ENCODE measurements around the gene RBM19.
"Not testable (repeated sequence)": the region's sequence is repeated elsewhere in the genome, so short reads cannot be mapped to it uniquely, and the experiment has no call there.

Gene RBM19

GRCh38 chr12:113914806-113915205, 51.3 kb downstream of the RBM19 start:
- Histone ChIP-seq H3K4me1 (ENCODE audit: insufficient read depth, low read length) (no peaks in the 10 kb centered on the region), H3K9ac (ENCODE audit: low read depth, low read length) (no peak overlapping the region), H3K9me3 (ENCODE audit: control insufficient read depth, insufficient read depth, low read length) (no peaks in the 10 kb centered on the region), H3K36me3 (ENCODE audit: insufficient read depth, low read length) (peaks cover 3% of the 10 kb centered on the region)

GRCh38 chr12:113914176-113914575, 51.9 kb downstream of the RBM19 start:
- Histone ChIP-seq H3K36me3 (ENCODE audit: insufficient read depth, low read length) (peaks cover 3% of the 10 kb centered on the region), H3K9me3 (ENCODE audit: control insufficient read depth, insufficient read depth, low read length) (no peaks in the 10 kb centered on the region), H3K9ac (ENCODE audit: low read depth, low read length) (no peak overlapping the region), H3K4me1 (ENCODE audit: insufficient read depth, low read length) (no peaks in the 10 kb centered on the region)

- Histone ChIP-seq H3K9me3 (ENCODE audit: control insufficient read depth, insufficient read depth, low read length) (no peaks in the 10 kb centered on the region), H3K4me1 (ENCODE audit: insufficient read depth, low read length) (no peaks in the 10 kb centered on the region), H3K9ac (ENCODE audit: low read depth, low read length) (no peak overlapping the region), H3K36me3 (ENCODE audit: insufficient read depth, low read length) (peaks cover 3% of the 10 kb centered on the region)
Observed at GRCh38 chr12:113912760-113913329, 53.3 kb downstream of the RBM19 start.

GRCh38 chr12:113911971-113912759, 54.0 kb downstream of the RBM19 start:
- Histone ChIP-seq H3K9ac (ENCODE audit: low read depth, low read length) (no peak overlapping the region), H3K36me3 (ENCODE audit: insufficient read depth, low read length) (peaks cover 3% of the 10 kb centered on the region), H3K9me3 (ENCODE audit: control insufficient read depth, insufficient read depth, low read length) (no peaks in the 10 kb centered on the region), H3K4me1 (ENCODE audit: insufficient read depth, low read length) (no peaks in the 10 kb centered on the region)

- Histone ChIP-seq H3K9ac (ENCODE audit: low read depth, low read length) (no peak overlapping the region), H3K9me3 (ENCODE audit: control insufficient read depth, insufficient read depth, low read length) (no peaks in the 10 kb centered on the region), H3K4me1 (ENCODE audit: insufficient read depth, low read length) (no peaks in the 10 kb centered on the region), H3K36me3 (ENCODE audit: insufficient read depth, low read length) (peaks cover 3% of the 10 kb centered on the region)
Observed at GRCh38 chr12:113910751-113911272, 55.3 kb downstream of the RBM19 start.

- H3K36me3 ChIP-seq (ENCODE audit: insufficient read depth, low read length): peaks cover 3% of the 10 kb centered on the region
- H3K4me1 ChIP-seq (ENCODE audit: insufficient read depth, low read length): no peaks in the 10 kb centered on the region
- no peaks in the 10 kb centered on the region for H3K9me3 ChIP-seq (ENCODE audit: control insufficient read depth, insufficient read depth, low read length)
- no peak overlapping the region for H3K9ac ChIP-seq (ENCODE audit: low read depth, low read length)
Observed at GRCh38 chr12:113909776-113910420, 56.2 kb downstream of the RBM19 start.

- peaks cover 3% of the 10 kb centered on the region; the same call in 1 of the 2 replicates for H3K36me3 ChIP-seq (ENCODE audit: insufficient read depth, low read length)
- no peaks in the 10 kb centered on the region for H3K4me1 ChIP-seq (ENCODE audit: insufficient read depth, low read length)
- H3K9me3 ChIP-seq (ENCODE audit: control insufficient read depth, insufficient read depth, low read length): no peaks in the 10 kb centered on the region
- H3K9ac ChIP-seq (ENCODE audit: low read depth, low read length): no peak overlapping the region
Observed at GRCh38 chr12:113908584-113909100, 57.5 kb downstream of the RBM19 start.

GRCh38 chr12:113907446-113908180, 58.5 kb downstream of the RBM19 start:
- Histone ChIP-seq H3K9me3 (ENCODE audit: control insufficient read depth, insufficient read depth, low read length) (no peaks in the 10 kb centered on the region), H3K4me1 (ENCODE audit: insufficient read depth, low read length) (no peaks in the 10 kb centered on the region), H3K36me3 (ENCODE audit: insufficient read depth, low read length) (peaks cover 3% of the 10 kb centered on the region), H3K9ac (ENCODE audit: low read depth, low read length) (no peak overlapping the region)

- Histone ChIP-seq H3K4me1 (ENCODE audit: insufficient read depth, low read length) (no peaks in the 10 kb centered on the region), H3K9me3 (ENCODE audit: control insufficient read depth, insufficient read depth, low read length) (no peaks in the 10 kb centered on the region), H3K36me3 (ENCODE audit: insufficient read depth, low read length) (peaks cover 3% of the 10 kb centered on the region), H3K9ac (ENCODE audit: low read depth, low read length) (no peak overlapping the region)
Observed at GRCh38 chr12:113906411-113907200, 59.5 kb downstream of the RBM19 start.

GRCh38 chr12:113905829-113906228, 60.3 kb downstream of the RBM19 start:
- Histone ChIP-seq H3K9me3 (ENCODE audit: control insufficient read depth, insufficient read depth, low read length) (no peaks in the 10 kb centered on the region), H3K9ac (ENCODE audit: low read depth, low read length) (no peak overlapping the region), H3K4me1 (ENCODE audit: insufficient read depth, low read length) (no peaks in the 10 kb centered on the region), H3K36me3 (ENCODE audit: insufficient read depth, low read length) (no peaks in the 10 kb centered on the region; the same call in 1 of the 2 replicates)

GRCh38 chr12:113903381-113903863, 62.7 kb downstream of the RBM19 start:
- no peaks in the 10 kb centered on the region; the same call in 1 of the 2 replicates for H3K36me3 ChIP-seq (ENCODE audit: insufficient read depth, low read length)
- H3K9ac ChIP-seq (ENCODE audit: low read depth, low read length): no peak overlapping the region
- H3K9me3 ChIP-seq (ENCODE audit: control insufficient read depth, insufficient read depth, low read length): no peaks in the 10 kb centered on the region
- peaks cover 14% of the 10 kb centered on the region for H3K4me1 ChIP-seq (ENCODE audit: insufficient read depth, low read length)

- H3K9ac ChIP-seq (ENCODE audit: low read depth, low read length); H3K9me3 ChIP-seq (ENCODE audit: control insufficient read depth, insufficient read depth, low read length); H3K36me3 ChIP-seq (ENCODE audit: insufficient read depth, low read length): not testable (repeated sequence)
- peaks cover 20% of the 10 kb centered on the region for H3K4me1 ChIP-seq (ENCODE audit: insufficient read depth, low read length)
Observed at GRCh38 chr12:113901319-113901718, 64.8 kb downstream of the RBM19 start.

- H3K9ac ChIP-seq (ENCODE audit: low read depth, low read length): no peak overlapping the region
- no peaks in the 10 kb centered on the region for H3K9me3 ChIP-seq (ENCODE audit: control insufficient read depth, insufficient read depth, low read length)
- H3K4me1 ChIP-seq (ENCODE audit: insufficient read depth, low read length): peaks cover 20% of the 10 kb centered on the region
- no peaks in the 10 kb centered on the region; the same call in 1 of the 2 replicates for H3K36me3 ChIP-seq (ENCODE audit: insufficient read depth, low read length)
Observed at GRCh38 chr12:113900716-113901115, 65.4 kb downstream of the RBM19 start.
